Parathyroid adenoma (tissue), 2 donors: ENCODE measurements around the gene ST7.

Source experiments
- H2AFZ ChIP-seq: fragments of 300-600 bp; sonication (generic); one replicate; pipeline ENCODE4 v1.7.0; 2017; ENCODE audit warnings: antibody characterized with exemption, mild to moderate bottlenecking
- H3K27ac ChIP-seq: fragments of 300-600 bp; sonication (generic); one replicate; pipeline ENCODE4 v1.7.0; 2017
- H3K27me3 ChIP-seq: fragments of 300-600 bp; sonication (generic); one replicate; pipeline ENCODE4 v1.7.0; 2017; ENCODE audit warnings: low read length; ENCODE audit not compliant: control insufficient read depth, insufficient read depth
- H3K36me3 ChIP-seq: fragments of 300-600 bp; sonication (generic); one replicate; pipeline ENCODE4 v1.7.0; 2017; ENCODE audit warnings: low read length; ENCODE audit not compliant: control insufficient read depth, insufficient read depth
- H3K4me1 ChIP-seq: fragments of 300-600 bp; sonication (generic); one replicate; pipeline ENCODE4 v1.7.0; 2017; ENCODE audit warnings: control low read depth
- H3K4me2 ChIP-seq: fragments of 300-600 bp; sonication (generic); one replicate; pipeline ENCODE4 v1.7.0; 2017; ENCODE audit warnings: low read length
- H3K4me3 ChIP-seq: fragments of 300-600 bp; sonication (generic); one replicate; pipeline ENCODE4 v1.7.0; 2017; ENCODE audit warnings: low read depth, low read length
- H3K79me2 ChIP-seq: fragments of 300-600 bp; sonication (generic); one replicate; pipeline ENCODE4 v1.7.0; 2017; ENCODE audit warnings: control low read depth
- H3K9ac ChIP-seq: fragments of 300-600 bp; sonication (generic); one replicate; pipeline ENCODE4 v1.7.0; 2017; ENCODE audit warnings: mild to moderate bottlenecking
- H3K9me3 ChIP-seq: fragments of 300-600 bp; sonication (generic); one replicate; pipeline ENCODE4 v1.7.0; 2017; ENCODE audit warnings: low read length; ENCODE audit not compliant: control insufficient read depth
- CTCF ChIP-seq: fragments of 300-600 bp; sonication (generic); IDR thresholded peaks from one replicate; pipeline ENCODE4 v1.7.0; 2017; ENCODE audit warnings: antibody characterized with exemption, mild to moderate bottlenecking
- donor health status: primary hyperparathyroidism.

Gene ST7

GRCh38 chr7:117065571-117066150, 112.4 kb downstream of the ST7 start:
- Histone ChIP-seq H3K4me3 (no peak overlapping the region), H3K9ac (no peak overlapping the region), H3K27ac (no peak overlapping the region), H3K4me2 (no peak overlapping the region), H3K4me1 (no peaks in the 10 kb centered on the region), H3K79me2 (no peaks in the 10 kb centered on the region), H2AFZ (no peak overlapping the region), H3K9me3 (no peaks in the 10 kb centered on the region), H3K36me3 (no peaks in the 10 kb centered on the region), H3K27me3 (no peaks in the 10 kb centered on the region)
- no peak for TF ChIP-seq CTCF

DNA sequence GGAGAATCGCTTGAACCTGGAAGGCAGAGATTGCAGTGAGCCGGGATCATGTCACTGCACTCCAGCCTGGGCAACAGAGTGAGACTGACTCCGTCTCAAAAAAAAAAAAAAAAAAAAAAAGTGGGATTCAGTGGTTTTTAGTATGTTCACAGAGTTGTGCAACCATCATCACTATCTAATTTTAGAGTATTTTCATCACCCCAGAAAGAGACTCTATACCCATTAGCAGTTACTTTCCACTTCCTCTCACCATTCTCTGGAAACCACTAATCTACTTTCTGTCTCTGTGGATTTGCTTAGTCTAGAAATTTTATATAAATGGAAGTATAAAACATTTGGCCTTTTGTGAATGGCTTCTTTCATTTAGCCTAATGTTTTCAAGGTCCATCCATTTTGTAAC, 113.4 kb downstream of the ST7 start:
- Histone ChIP-seq H3K36me3 (no peaks in the 10 kb centered on the region), H3K4me2 (no peak overlapping the region), H3K27me3 (no peaks in the 10 kb centered on the region), H3K4me3 (no peak overlapping the region), H3K27ac (no peak overlapping the region), H3K9ac (no peak overlapping the region), H3K79me2 (no peaks in the 10 kb centered on the region), H3K9me3 (no peaks in the 10 kb centered on the region), H2AFZ (no peak overlapping the region), H3K4me1 (no peaks in the 10 kb centered on the region)
- TF ChIP-seq CTCF, result no peak

DNA sequence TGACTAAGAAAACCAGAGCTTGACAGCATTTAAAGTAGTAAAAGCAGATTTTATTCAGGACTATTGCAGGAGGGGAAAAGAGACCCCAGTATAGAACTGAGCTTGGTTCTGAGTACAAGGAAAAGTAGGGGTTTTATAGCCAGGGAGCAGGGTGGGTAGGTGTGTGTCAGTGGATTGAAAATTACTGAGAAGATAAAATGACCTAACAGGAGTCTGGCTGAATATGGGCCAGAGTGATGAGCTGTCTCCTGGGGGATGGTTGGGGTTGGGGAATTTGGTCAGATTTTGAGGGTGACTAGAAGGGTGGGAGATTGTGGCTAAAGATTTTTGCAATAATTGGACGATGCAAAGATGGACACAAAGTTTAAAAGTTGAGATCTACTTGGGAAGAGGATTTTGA, 114.0 kb downstream of the ST7 start:
- Histone ChIP-seq H3K9ac (no peak overlapping the region), H3K4me3 (no peak overlapping the region), H3K4me1 (no peaks in the 10 kb centered on the region), H3K79me2 (no peaks in the 10 kb centered on the region), H3K36me3 (no peaks in the 10 kb centered on the region), H2AFZ (no peak overlapping the region), H3K27me3 (no peaks in the 10 kb centered on the region), H3K4me2 (no peak overlapping the region), H3K9me3 (no peaks in the 10 kb centered on the region), H3K27ac (no peak overlapping the region)
- no peak for TF ChIP-seq CTCF

DNA sequence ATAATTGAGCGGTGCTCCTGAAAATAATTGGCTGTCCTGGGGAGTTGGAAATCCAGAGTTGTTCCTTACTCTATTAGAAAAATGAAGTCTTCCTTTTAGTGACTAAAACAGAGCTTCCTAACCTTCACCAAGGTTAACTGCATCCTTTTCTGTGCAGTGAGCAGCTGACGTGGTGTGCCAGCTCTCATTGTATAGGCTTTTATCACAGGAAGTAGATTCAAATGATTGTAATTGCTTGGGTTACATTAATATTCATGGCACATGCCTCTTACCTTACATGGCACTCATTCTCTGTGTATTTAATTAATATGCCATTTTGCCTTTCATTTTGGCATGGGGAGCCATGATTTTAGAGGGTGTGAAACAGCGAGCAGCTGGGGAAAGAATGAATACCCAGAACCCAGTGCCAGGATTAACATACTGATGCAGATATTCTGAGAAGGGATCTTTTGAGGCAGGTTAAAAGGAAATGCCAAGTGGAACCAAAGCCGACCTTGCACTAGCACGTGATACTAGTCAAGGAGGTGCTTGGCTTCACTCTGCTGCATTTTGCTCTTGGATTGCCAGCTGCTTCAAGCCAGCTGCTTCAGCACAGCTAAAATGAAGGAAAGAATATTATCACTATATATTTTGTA, 115.3 kb downstream of the ST7 start:
- Histone ChIP-seq H3K4me2 (no peak overlapping the region), H3K9ac (no peak overlapping the region), H3K9me3 (no peaks in the 10 kb centered on the region), H3K4me1 (no peaks in the 10 kb centered on the region), H3K4me3 (no peak overlapping the region), H3K27me3 (no peaks in the 10 kb centered on the region), H2AFZ (no peak overlapping the region), H3K79me2 (no peaks in the 10 kb centered on the region), H3K36me3 (no peaks in the 10 kb centered on the region), H3K27ac (no peak overlapping the region)
- TF ChIP-seq CTCF, result no peak

GRCh38 chr7:117069379-117069778, 116.1 kb downstream of the ST7 start:
- H3K9ac ChIP-seq, result no peak overlapping the region
- TF ChIP-seq CTCF, result no peak
- no peaks in the 10 kb centered on the region for H3K4me1 ChIP-seq
- H3K27me3 ChIP-seq, result no peaks in the 10 kb centered on the region
- H3K9me3 ChIP-seq, result no peaks in the 10 kb centered on the region
- H3K36me3 ChIP-seq, result no peaks in the 10 kb centered on the region
- H3K4me2 ChIP-seq, result no peak overlapping the region
- H3K27ac ChIP-seq, result no peak overlapping the region
- H3K4me3 ChIP-seq, result no peak overlapping the region
- H3K79me2 ChIP-seq, result no peaks in the 10 kb centered on the region
- no peak overlapping the region for H2AFZ ChIP-seq
